SK-N-SH (cell line): ENCODE results near the gene EGFLAM.

ENCODE experiments used
- POLR2AphosphoS5 ChIP-seq: IDR thresholded peaks from 2 replicates; pipeline ENCODE4 v1.6.1; 2012; ENCODE audit warnings: low read depth, low read length
- RAD21 ChIP-seq: IDR thresholded peaks from 2 replicates; pipeline ENCODE4 v1.6.1; 2012; ENCODE audit warnings: mild to moderate bottlenecking, low read length
- SIN3A ChIP-seq: IDR thresholded peaks from 2 replicates; pipeline ENCODE4 v1.6.1; 2012; ENCODE audit warnings: low read depth, mild to moderate bottlenecking, low read length, moderate library complexity, borderline replicate concordance
- SMC3 ChIP-seq: IDR thresholded peaks from 2 replicates; pipeline ENCODE4 v1.6.1; 2012; ENCODE audit warnings: low read depth, low read length, improper control_type of control experiment
- TF ChIP-seq, protein P1 (sequence below): fragments of 200-600 bp; sonication (generic); IDR thresholded peaks from 2 replicates; pipeline ENCODE4 v1.6.1; 2017; ENCODE audit warnings: antibody characterized with exemption, mild to moderate bottlenecking, moderate library complexity
- TF ChIP-seq, protein P2 (sequence below): IDR thresholded peaks from 2 replicates; pipeline ENCODE4 v1.4.0; 2012; ENCODE audit warnings: low read depth, borderline replicate concordance
- TF ChIP-seq, protein P3 (sequence below): IDR thresholded peaks from 2 replicates; pipeline ENCODE4 v1.6.1; 2012; ENCODE audit warnings: mild to moderate bottlenecking, low read depth, low read length, moderate library complexity
- TF ChIP-seq, protein P4 (sequence below): IDR thresholded peaks from 2 replicates; pipeline ENCODE4 v1.4.0; 2012; ENCODE audit warnings: low read depth

DNA sequence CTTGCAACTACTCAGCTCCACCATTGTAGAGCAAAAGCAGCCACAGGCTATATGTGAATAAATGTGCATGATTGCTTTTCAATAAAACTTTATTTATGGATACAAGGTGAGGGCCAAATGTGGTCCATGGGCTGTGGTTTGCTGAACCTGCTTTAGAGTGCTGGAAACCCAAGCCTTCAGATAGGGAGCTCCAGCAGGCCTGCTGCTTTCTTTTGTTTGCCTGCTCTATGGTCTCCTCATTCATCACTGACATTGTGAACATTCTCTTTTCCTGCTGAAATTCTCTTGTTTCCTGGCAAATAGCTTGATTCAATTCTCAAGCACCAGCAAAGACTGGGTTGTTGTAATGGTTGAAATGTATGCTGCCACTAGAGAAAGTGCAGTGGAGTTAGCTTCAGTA lies 26.0 kb downstream of the EGFLAM start:
- TF ChIP-seq RAD21 (no peak), SMC3 (no peak), POLR2AphosphoS5 (no peak), SIN3A (no peak)
- TF ChIP-seq, protein P1, sequence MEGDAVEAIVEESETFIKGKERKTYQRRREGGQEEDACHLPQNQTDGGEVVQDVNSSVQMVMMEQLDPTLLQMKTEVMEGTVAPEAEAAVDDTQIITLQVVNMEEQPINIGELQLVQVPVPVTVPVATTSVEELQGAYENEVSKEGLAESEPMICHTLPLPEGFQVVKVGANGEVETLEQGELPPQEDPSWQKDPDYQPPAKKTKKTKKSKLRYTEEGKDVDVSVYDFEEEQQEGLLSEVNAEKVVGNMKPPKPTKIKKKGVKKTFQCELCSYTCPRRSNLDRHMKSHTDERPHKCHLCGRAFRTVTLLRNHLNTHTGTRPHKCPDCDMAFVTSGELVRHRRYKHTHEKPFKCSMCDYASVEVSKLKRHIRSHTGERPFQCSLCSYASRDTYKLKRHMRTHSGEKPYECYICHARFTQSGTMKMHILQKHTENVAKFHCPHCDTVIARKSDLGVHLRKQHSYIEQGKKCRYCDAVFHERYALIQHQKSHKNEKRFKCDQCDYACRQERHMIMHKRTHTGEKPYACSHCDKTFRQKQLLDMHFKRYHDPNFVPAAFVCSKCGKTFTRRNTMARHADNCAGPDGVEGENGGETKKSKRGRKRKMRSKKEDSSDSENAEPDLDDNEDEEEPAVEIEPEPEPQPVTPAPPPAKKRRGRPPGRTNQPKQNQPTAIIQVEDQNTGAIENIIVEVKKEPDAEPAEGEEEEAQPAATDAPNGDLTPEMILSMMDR = no peak
- TF ChIP-seq, protein P2, sequence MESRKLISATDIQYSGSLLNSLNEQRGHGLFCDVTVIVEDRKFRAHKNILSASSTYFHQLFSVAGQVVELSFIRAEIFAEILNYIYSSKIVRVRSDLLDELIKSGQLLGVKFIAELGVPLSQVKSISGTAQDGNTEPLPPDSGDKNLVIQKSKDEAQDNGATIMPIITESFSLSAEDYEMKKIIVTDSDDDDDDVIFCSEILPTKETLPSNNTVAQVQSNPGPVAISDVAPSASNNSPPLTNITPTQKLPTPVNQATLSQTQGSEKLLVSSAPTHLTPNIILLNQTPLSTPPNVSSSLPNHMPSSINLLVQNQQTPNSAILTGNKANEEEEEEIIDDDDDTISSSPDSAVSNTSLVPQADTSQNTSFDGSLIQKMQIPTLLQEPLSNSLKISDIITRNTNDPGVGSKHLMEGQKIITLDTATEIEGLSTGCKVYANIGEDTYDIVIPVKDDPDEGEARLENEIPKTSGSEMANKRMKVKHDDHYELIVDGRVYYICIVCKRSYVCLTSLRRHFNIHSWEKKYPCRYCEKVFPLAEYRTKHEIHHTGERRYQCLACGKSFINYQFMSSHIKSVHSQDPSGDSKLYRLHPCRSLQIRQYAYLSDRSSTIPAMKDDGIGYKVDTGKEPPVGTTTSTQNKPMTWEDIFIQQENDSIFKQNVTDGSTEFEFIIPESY = no peak
- TF ChIP-seq, protein P3, sequence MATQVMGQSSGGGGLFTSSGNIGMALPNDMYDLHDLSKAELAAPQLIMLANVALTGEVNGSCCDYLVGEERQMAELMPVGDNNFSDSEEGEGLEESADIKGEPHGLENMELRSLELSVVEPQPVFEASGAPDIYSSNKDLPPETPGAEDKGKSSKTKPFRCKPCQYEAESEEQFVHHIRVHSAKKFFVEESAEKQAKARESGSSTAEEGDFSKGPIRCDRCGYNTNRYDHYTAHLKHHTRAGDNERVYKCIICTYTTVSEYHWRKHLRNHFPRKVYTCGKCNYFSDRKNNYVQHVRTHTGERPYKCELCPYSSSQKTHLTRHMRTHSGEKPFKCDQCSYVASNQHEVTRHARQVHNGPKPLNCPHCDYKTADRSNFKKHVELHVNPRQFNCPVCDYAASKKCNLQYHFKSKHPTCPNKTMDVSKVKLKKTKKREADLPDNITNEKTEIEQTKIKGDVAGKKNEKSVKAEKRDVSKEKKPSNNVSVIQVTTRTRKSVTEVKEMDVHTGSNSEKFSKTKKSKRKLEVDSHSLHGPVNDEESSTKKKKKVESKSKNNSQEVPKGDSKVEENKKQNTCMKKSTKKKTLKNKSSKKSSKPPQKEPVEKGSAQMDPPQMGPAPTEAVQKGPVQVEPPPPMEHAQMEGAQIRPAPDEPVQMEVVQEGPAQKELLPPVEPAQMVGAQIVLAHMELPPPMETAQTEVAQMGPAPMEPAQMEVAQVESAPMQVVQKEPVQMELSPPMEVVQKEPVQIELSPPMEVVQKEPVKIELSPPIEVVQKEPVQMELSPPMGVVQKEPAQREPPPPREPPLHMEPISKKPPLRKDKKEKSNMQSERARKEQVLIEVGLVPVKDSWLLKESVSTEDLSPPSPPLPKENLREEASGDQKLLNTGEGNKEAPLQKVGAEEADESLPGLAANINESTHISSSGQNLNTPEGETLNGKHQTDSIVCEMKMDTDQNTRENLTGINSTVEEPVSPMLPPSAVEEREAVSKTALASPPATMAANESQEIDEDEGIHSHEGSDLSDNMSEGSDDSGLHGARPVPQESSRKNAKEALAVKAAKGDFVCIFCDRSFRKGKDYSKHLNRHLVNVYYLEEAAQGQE = no peak
- TF ChIP-seq, protein P4, sequence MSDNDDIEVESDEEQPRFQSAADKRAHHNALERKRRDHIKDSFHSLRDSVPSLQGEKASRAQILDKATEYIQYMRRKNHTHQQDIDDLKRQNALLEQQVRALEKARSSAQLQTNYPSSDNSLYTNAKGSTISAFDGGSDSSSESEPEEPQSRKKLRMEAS = no peak
